GM21423 (cell line): Measurements from ENCODE around the gene TRABD2B.

ENCODE experiments used
- ATAC-seq: cut with Tn5 transposase; IDR thresholded peaks from one replicate; pipeline ENCODE4 v1.9.1; 2021; ENCODE audit warnings: mild to moderate bottlenecking, moderate library complexity; ENCODE audit not compliant: unreplicated experiment

TRABD2B gene

DNA sequence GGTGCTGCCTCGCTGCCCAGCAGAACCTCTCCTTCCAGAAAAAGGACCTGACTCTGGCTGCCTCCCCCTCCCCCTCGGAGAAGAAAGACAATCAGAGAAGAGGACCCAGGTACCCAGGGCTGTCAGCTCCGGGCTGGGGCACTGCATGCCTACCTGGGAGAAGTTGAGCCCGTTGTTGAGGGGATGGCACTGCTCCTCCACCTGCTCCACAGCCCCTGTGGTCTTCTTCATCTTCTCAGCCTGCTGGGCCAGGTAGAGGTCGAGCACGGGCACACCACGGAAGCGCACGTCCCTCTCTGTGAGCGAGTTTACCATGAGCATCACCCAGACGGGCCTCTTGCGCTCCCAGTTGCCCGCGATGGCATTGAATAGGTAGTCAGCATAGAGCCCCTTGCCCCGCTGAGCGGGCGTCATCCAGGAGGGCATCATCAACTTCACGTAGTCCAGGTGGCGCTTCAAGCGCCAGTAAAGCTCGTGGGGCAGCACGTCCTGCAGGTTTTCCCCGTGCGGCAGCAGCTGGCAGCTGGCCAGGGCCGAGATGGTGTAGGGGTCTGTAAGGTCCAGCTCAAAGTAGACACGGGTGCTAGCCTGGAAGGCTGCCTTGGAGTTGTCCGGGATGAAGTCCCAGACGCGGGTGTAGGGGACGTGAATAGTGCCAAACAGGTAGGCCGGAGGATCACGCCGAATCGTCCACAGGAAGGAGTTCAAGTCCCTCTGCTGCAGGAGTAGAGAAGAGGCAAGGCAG lies 3.1 kb downstream of the TRABD2B start:
- no peak for ATAC-seq

DNA sequence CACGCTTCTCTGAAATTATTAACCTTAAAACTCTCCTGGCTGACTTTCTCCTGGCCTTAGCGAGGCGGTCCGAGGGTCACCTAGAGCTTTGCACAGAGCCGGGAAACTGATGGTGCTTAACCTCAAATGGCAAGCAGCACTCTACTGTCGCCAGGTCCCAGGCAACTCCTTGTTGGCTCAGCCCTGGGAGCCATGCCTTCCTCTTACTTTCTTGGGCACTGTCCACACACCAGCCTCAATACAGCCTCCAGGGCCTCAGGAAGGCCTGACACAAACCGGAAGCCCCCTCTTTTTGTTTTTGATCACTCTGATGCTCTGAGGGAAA lies 3.8 kb downstream of the TRABD2B start:
- no peak for ATAC-seq

DNA sequence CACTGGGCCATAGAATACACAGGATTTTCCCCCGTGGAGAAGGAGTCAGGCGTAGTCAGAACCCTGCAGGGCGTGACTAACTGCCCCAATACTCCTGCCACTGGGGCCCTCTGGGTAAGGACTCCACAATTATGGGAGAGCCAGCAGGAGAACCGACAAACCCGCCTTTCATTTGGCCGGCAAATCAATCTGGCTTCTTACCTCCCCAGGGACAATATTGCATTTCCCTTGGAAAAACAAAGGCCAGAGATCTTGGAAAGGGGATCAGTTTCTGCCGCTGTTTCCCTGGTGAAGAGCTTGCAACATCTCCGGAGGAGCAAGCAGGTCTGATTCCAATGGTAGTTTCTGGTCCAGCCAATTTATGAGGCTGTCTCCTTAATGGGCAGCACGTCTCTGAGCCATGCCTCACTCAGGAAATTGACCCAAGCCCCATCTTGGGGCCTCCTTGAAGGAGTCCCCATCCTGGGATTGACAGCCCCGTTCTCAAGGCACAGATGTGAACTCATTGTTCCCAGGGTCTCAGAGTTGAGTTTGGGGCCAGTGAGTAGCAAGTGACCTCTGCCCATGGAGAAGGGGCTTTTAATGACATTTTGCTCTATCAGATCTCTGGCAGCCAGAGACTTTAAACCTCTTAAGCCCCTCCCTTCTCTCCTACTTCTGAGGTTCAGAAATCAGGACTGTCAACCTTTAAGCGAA lies 4.3 kb downstream of the TRABD2B start:
- ATAC-seq, result no peak

DNA sequence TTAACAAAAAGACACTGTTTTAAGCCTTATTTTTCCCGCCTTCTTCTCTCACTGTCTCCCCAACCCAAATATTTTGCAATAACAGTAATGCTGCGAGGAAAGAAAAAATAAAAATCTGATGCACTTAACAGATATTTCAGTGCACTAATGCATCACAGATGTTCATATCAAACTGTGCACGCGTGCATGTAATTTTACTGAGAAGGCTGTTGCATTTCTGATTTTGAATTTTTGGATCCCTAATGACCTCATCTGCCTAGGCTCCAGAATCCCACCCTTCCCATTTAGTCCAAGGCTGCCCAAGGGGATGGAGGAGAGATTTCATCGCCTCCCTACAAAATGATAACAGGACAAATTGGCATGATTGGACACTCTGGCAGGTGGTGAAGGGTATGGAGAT lies 5.5 kb downstream of the TRABD2B start:
- no peak for ATAC-seq

DNA sequence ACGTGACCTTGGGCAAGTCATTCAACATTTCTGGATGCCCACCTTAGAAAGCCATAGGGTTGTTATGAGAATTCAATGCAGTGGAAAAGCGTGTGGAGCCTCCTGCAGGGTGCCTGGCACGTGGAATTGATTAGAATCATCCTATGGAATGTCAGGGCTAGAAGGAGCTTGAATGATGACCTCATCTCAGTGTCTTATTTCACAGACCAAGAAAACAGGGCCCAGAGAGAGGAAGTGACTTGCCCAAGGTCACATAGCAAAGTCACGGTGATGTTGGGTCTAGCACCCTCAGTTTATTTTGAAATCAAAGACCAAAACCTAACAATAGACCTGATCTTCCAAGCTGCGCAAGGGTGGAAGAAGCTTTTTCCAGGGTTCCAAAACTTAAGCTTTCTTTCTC lies 6.0 kb downstream of the TRABD2B start:
- no peak for ATAC-seq

DNA sequence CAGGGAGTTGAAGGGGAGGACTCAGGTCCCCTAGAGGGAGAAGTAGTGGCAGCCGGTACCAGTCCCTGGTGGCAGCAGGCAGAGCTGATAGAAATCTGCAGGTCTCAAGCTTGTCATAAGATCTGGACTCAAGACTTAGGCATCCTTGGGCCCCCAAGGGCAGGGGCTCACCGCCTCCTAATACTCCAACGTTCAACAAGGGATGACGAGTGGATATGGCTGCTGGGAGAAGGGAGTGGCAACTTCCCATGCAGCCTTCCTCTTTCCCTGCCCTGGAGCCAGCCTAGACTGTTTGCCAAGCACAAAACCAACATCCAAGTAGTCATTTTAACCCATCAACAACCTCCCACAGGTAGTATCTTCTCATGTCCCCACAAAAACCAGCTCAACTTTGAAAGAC lies 6.9 kb downstream of the TRABD2B start:
- ATAC-seq, result no peak

DNA sequence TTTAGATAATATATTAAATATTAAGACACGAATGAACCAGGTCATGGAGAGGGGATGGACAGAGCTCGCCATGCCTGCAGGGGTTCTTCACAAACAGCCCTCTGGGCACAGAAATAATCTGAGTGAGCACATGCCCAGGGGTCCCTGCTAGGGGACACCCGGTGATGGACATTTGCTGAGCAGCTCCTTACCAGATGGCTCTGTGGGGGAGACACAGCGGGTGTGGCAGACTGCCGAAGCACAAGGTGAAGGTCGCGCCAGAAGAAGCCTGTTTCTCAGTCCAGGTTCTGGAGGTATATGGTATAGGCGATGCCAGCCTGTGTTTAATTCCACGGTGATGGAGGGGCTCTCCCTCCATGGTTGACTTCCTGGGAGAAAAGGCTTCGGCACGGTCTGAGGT lies 9.6 kb downstream of the TRABD2B start:
- no peak for ATAC-seq

DNA sequence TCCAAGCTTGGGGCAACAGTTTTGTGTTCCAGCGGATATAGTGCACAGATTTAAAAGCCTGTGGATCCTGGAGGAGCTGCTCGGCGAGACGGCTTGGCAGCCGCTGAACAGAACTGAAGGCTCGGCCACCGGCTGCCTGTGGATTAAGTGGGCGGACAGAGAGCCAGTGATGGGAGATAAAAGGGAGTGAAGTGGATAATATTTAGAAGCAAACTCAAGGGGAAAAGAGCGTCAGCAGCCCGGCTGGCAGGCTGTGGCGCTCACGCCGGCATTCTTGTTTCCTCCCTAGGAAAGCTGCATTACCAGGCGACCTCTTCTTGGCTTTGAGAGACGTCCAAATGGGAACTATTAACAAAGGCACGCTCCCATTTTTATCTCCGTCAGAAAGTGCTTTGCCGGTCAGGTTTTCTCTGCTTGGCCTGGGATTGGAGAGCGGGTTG lies 10.4 kb downstream of the TRABD2B start:
- ATAC-seq, result no peak

DNA sequence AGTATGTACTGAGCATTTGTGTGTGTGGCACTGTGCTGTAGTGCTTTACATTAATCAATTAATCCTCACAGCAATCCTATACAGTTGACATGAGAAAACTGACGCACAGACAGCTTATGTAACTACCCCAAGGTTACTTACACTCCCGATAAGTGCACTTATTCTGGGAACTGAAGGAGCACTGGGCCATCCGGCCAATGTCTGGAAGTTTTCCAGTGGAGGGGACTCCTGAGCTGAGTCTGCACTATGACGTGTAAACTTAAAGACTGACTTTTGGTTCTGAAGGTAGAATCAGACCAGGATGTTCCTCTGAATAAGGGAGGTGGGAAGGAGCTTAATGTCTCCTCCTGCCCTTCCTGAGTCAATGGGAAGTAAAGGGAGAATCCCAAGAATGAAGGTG lies 12.2 kb downstream of the TRABD2B start:
- no peak for ATAC-seq

DNA sequence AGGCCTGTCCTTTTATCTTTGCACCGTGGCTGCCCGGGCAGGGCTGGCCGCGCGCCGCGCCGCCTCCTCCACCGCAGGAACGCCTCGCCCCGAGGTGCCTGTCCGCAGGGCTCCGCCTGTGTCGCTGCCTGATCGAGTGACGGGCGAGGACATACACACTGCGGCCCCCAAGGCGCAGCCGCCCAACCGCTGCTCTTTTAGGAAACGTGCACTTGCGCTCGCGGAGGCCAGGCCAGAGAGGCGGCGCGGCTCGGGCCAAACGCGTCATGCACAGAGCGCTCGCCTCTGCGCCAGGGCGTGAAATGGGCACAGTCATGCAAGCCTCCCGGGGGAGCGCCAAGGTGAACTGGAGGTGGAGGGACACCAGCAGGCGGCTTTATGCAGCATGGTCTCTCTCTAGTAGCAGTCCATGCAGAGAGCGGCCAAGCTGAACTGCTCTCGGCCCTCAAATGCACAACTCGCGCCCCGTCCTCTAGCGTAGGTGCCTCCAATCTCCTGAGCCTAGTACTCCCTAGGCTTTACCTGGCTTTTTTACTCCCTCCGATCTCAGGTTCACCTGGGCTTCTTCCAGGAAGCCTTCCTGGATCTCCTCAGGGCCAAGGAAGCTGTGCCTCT lies 12.9 kb downstream of the TRABD2B start:
- no peak for ATAC-seq

DNA sequence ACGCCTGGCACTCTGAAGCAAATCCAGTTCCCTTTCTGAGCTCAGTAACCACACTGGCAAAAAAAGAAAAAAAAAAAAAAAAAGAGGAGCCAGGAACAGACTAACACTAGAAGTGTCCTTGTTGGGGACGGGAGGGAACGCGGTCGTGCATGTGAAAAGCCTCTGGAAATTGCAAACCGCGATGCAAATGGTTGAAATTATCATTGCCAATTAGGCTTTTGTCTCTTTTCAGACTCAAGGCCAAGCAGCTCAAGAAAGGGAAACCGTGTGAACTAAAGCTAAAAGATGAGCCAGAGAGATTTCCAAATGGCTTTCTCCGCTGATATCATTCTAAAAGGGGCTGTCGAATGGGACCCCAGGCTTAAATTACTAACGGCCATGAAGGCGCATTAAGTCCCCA lies 13.5 kb downstream of the TRABD2B start:
- ATAC-seq, result no peak

DNA sequence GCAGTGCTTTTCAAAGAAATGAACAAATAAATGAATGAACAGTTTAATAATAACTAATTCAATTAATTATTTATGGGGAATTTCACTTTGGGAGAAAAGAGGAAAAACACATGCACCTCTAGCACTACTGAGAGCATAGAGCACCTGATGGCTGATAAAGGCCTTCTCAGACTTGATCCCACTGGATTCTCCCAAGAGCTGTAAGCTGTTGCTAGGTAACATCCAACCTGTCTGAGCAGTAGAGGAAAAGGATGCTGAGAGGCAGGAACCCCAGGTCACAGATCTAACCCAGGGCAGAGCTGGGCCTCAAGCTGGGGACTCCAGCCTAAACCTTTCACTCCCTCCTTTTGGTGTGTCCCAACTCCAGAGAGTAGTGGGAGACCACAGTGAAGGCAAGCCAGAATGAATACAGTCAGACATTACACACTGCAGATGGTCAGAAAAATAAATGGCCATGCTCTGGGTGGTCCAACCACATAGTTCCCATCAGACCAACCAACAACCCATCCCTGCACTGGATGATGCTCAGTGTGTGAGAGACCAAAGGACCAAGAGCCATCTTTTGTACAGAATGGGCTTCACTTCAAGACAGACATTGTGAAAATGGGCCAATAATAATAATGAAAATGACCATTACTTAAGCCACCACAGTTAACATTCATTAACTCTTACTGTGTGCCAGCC lies 15.4 kb downstream of the TRABD2B start:
- no peak for ATAC-seq

DNA sequence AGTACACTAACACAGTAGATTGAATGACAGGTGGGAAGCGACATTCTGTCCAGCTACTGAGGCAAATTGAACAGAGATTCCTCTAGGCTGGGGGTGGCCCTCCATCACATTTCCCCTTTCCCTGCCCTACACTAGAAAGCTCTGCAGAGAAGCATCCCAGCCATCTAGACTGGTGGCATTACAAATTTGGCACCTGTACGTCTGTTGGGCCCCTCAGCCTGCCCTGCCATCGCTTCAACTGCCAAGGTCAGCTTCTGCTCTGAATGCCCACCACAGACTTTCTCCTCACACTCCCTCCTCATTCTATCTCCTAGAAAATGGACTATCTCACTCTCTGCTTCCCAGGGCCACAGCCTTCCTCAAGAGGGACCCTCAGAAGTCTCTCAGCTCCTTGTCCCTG lies 16.7 kb downstream of the TRABD2B start:
- ATAC-seq, result no peak

DNA sequence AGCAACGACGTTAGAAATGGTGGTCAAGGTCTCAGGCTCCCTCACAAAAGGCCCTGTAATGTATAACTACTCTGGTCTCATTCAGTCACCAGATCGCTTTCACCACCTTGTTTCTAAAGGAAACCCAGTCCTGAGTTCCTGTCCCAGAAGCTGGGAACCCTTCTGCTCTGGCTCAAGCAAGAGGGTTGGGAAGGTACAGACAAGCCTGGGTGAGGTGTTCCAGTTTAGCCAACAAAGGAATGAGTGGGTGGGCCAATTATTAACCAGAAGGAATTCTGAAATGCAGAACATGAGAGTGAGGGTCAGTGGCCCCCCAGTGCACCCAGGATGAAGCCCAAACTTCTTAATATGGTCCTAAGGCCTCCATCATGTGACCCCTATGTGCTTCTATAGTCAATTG lies 17.5 kb downstream of the TRABD2B start:
- no peak for ATAC-seq

DNA sequence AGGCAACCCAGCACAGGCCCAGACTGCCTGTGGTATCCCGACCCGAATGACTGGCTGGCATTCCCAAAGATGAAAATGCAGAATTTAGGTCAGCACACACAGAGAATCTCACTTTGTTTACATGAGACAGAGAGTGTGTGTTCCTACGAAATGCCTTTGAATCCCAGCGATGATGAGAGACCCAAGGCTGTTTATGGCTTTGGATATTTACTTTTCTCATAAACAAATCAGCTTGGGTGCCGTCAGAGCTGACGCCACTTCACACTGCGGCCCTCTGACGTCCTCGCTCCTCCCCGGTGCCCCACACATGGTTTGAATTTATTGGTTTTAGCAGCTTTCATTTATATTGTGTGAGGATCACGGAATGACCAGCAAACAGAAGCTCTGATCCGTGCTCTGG lies 18.7 kb downstream of the TRABD2B start:
- ATAC-seq, result no peak

DNA sequence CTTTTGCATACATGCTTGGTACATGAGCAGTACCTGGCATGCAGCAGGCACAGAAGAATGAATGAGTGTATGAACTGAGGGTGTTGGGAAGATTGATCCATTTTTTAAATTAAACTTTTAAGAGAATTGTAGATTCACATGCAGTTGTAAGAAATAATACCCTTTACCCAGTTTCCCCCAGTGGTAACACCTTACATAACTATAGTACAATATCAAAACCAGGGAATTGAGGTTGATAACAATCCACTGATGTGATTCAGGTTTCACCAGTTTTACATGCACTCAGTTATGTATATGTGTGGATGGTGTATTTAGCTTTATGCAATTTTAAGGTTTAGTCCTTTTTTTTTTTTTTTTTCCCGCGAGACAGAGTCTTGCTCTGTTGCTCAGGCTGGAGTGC lies 20.5 kb downstream of the TRABD2B start:
- no peak for ATAC-seq

DNA sequence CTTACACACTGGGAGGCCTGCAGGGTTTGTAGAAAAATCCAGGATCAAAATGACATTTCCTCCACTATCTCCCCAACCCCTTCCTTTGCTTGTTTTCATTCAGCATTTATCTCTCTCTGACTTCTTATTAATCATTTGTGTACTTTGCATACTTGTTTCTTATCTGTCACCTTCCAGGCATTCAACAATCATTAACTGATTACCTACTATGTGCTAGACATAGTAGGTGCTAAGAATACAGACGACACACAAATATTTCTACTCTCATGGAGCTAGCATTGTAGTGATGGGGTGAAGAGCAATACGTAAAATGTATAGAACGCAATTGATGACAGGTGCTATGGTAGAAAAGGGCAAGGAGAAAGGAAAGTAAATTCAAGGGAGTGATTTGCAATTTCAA lies 20.9 kb downstream of the TRABD2B start:
- ATAC-seq, result no peak

DNA sequence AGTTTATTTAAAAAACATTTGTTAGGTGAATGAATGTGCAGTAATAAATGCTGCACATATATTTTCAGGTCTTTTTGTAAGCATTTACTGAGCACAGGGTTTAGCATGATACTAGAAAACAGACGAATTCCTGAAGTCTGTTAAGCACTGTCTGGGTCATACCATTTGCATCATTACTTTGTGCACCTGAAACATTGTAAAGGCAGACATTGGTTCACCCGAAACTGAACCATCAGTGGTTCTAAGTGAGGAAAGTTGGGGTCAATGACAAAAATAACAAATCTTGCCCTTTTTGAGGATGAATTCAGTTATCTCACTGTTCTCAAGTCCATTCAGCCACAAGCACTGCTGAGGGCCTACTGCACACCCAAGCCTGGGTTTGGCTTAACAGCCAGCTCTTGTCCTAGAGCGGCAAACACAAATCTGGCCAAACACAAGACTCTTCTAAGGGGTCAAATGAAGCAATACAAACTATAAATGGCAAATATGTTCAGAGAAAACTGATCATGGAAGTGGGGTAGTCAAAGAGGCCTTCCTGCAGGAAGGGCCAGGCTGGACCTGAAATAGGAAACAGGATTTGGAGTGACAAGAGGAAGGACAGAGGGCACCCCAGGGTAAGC lies 21.8 kb downstream of the TRABD2B start:
- no peak for ATAC-seq

DNA sequence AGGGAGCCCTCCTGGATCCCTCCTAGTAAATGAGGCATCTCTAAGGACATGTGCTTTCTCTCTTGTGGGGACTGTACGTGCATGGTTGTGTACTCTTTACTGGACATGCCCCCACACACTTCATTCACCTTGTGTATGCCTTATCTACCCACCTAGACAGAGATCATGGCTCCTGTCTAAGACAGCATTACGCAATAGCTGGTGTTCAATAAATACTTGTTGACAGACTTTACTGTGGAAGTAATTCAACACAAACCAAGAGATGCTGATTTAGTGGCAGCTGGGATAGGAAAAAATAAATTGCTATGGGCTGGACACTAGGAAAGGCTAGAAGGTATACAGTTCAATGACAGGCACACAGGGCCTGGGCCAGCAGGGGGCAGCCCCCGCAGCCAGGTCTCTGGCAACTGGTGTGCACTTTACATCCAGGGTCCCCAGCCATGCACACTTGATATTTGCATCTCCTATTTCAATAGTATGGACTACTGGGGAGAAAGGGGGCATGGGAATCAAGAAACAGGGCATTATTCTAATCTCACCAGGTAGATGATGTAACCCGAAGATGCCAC lies 24.2 kb downstream of the TRABD2B start:
- ATAC-seq, result no peak

DNA sequence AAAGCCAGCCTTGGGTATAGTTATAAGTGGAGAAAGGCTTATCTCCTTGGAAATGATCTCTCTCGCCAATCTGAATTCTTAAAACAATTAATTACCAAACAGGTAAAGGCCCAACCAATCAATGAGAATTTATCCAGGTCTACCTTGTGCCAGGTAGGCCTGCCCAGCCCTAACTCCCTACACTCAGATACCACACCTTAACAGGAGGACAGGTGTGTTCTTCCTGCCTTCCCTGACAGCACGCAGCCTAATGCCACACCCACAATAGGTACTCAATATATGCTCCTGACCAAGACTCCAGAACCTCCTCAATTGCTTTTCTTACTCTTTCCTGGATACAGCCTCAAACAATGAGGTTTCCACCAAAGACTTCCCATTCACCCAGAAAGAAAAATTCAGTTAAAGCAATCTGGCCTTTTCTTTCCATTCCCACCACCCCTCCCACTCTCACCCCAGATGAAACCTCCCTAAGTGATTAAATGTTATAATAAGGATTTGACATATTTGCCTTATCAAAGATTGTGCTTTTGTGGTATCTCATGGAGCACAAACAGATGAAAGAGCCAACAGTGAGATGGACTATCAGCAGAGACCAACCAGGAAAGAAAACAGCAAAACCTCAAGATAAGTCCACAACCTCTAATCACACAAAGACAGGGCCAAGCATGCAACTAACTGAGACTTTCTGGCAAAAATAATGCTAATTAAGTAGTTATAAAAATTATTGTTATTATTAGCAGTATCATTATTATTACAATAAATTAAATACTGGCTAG lies 25.6 kb downstream of the TRABD2B start:
- ATAC-seq, result no peak
